ENCODE measurements around the gene PCDHGA9. TPM values are rescaled to one million over a fixed set of nuclear protein-coding genes. Genes with fewer than 3 reads are reported as not detected.
"Not testable (repeated sequence)": the region's sequence is repeated elsewhere in the genome, so short reads cannot be mapped to it uniquely, and the experiment has no call there.

Gene PCDHGA9
- polyA plus RNA-seq, 3 donors: 0.51 to 0.89 (median 0.67) TPM

- 25 to 35% (median 31%) methylated on average over 25 to 38 of the region's 38 CpGs for WGBS, 3 donors
- H3K27ac ChIP-seq (ENCODE audit: low read depth, low read length): not testable (repeated sequence)
Observed at GRCh38 chr5:141432308-141432707, 29.7 kb downstream of the PCDHGA9 start.

- H3K27ac ChIP-seq (ENCODE audit: low read depth, low read length): not testable (repeated sequence)
- 18 to 29% (median 28%) methylated on average over 25 to 29 of the region's 29 CpGs for WGBS, 3 donors
Observed at GRCh38 chr5:141432726-141433125, 30.1 kb downstream of the PCDHGA9 start.

GRCh38 chr5:141434006-141434405, 31.4 kb downstream of the PCDHGA9 start:
- no peak overlapping the region for H3K27ac ChIP-seq (ENCODE audit: low read depth, low read length)
- WGBS, 3 donors: 68 to 80% (median 76%) methylated on average over 2 of the region's 2 CpGs

- WGBS, 3 donors: 91 to 93% (median 93%) methylated on average over 2 of the region's 2 CpGs
Observed at GRCh38 chr5:141437221-141437620, 34.6 kb downstream of the PCDHGA9 start.

GRCh38 chr5:141439411-141440141, 37.0 kb downstream of the PCDHGA9 start:
- H3K27ac ChIP-seq (ENCODE audit: low read depth, low read length): no peak overlapping the region
- 60 to 69% (median 69%) methylated on average over 10 of the region's 10 CpGs for WGBS, 3 donors

More at GRCh38 chr5:141437221-141437620, 34.6 kb downstream of the PCDHGA9 start:
- H3K27ac ChIP-seq (ENCODE audit: low read depth, low read length): no peak overlapping the region

GRCh38 chr5:141440341-141440740, 37.8 kb downstream of the PCDHGA9 start:
- WGBS, 3 donors: 92 to 95% (median 93%) methylated on average over 9 of the region's 9 CpGs
- H3K27ac ChIP-seq (ENCODE audit: low read depth, low read length): no peak overlapping the region

GRCh38 chr5:141441571-141442170, 39.1 kb downstream of the PCDHGA9 start:
- H3K27ac ChIP-seq (ENCODE audit: low read depth, low read length): no peak overlapping the region
- WGBS, 3 donors: 44 to 52% (median 51%) methylated on average over 50 of the region's 50 CpGs

Other genes starting within 250 kb of the PCDHGA9 start
- 1 to 10 TPM in 1 of 3 donors, under 1 TPM in 2; 0.20 to 1.5 (median 0.79) TPM for gene PCDHB7, start 230.1 kb upstream of the PCDHGA9 start, polyA plus RNA-seq
- 1 to 10 TPM in 1 of 3 donors, under 1 TPM in 1, not detected in 1; 0.42 to 1.2 TPM for gene PCDHB8, start 225.0 kb upstream of the PCDHGA9 start, polyA plus RNA-seq
- gene PCDHB16, start 220.4 kb upstream of the PCDHGA9 start, polyA plus RNA-seq: 1 to 10 TPM in 1 of 3 donors, under 1 TPM in 2; 0.72 to 1.4 (median 0.90) TPM
- under 1 TPM; 0.38 to 0.88 (median 0.79) TPM for gene PCDHB9, start 215.6 kb upstream of the PCDHGA9 start, polyA plus RNA-seq
- gene PCDHB10, start 210.4 kb upstream of the PCDHGA9 start, polyA plus RNA-seq: 1 to 10 TPM in 1 of 3 donors, under 1 TPM in 2; 0.41 to 1.1 (median 0.67) TPM
- 1 to 10 TPM in 2 of 3 donors, under 1 TPM in 1; 0.45 to 1.4 (median 1.0) TPM for gene PCDHB11, start 203.2 kb upstream of the PCDHGA9 start, polyA plus RNA-seq
- gene PCDHB12, start 194.1 kb upstream of the PCDHGA9 start, polyA plus RNA-seq: 1 to 10 TPM in 2 of 3 donors, under 1 TPM in 1; 0.81 to 1.2 (median 1.2) TPM
- 1 to 10 TPM in 2 of 3 donors, under 1 TPM in 1; 0.34 to 1.7 (median 1.3) TPM for gene PCDHB13, start 188.9 kb upstream of the PCDHGA9 start, polyA plus RNA-seq
- 1 to 10 TPM; 1.3 to 2.5 (median 1.4) TPM for gene PCDHB14, start 179.4 kb upstream of the PCDHGA9 start, polyA plus RNA-seq
- 1 to 10 TPM in 2 of 3 donors, under 1 TPM in 1; 0.79 to 3.2 (median 2.0) TPM for gene PCDHB15, start 157.4 kb upstream of the PCDHGA9 start, polyA plus RNA-seq
- under 1 TPM in 1 of 3 donors, not detected in 2; 0.03 TPM for gene SLC25A2, start 98.7 kb upstream of the PCDHGA9 start, polyA plus RNA-seq
- gene TAF7, start 82.0 kb upstream of the PCDHGA9 start, polyA plus RNA-seq: 10 to 100 TPM; 32.2 to 62.0 (median 59.1) TPM
- under 1 TPM in 2 of 3 donors, not detected in 1; 0.10 to 0.25 TPM for gene PCDHGA1, start 72.3 kb upstream of the PCDHGA9 start, polyA plus RNA-seq
- gene PCDHGA2, start 64.0 kb upstream of the PCDHGA9 start, polyA plus RNA-seq: 1 to 10 TPM in 1 of 3 donors, under 1 TPM in 2; 0.56 to 1.3 (median 0.89) TPM
- gene PCDHGA3, start 58.9 kb upstream of the PCDHGA9 start, polyA plus RNA-seq: under 1 TPM; 0.45 to 0.82 (median 0.54) TPM
- under 1 TPM; 0.11 to 0.36 (median 0.30) TPM for gene PCDHGB1, start 52.7 kb upstream of the PCDHGA9 start, polyA plus RNA-seq
- gene PCDHGA4, start 47.8 kb upstream of the PCDHGA9 start, polyA plus RNA-seq: under 1 TPM; 0.34 to 0.98 (median 0.82) TPM
- under 1 TPM; 0.58 to 0.90 (median 0.71) TPM for gene PCDHGB2, start 42.8 kb upstream of the PCDHGA9 start, polyA plus RNA-seq
- gene PCDHGA5, start 38.6 kb upstream of the PCDHGA9 start, polyA plus RNA-seq: under 1 TPM; 0.34 to 0.52 (median 0.43) TPM
- under 1 TPM; 0.34 to 0.52 (median 0.40) TPM for gene PCDHGB3, start 32.5 kb upstream of the PCDHGA9 start, polyA plus RNA-seq
- gene PCDHGA6, start 28.9 kb upstream of the PCDHGA9 start, polyA plus RNA-seq: 1 to 10 TPM in 1 of 3 donors, under 1 TPM in 2; 0.45 to 1.3 (median 0.83) TPM
- gene PCDHGA7, start 20.0 kb upstream of the PCDHGA9 start, polyA plus RNA-seq: under 1 TPM; 0.11 to 0.38 (median 0.31) TPM
- 1 to 10 TPM in 1 of 3 donors, under 1 TPM in 2; 0.34 to 1.2 (median 0.60) TPM for gene PCDHGB4, start 15.1 kb upstream of the PCDHGA9 start, polyA plus RNA-seq
- under 1 TPM; 0.07 to 0.45 (median 0.10) TPM for gene PCDHGA8, start 10.1 kb upstream of the PCDHGA9 start, polyA plus RNA-seq
- 1 to 10 TPM in 2 of 3 donors, under 1 TPM in 1; 0.11 to 3.1 (median 2.3) TPM for gene PCDHGB5, start 4.8 kb upstream of the PCDHGA9 start, polyA plus RNA-seq
- gene PCDHGB6, start 5.2 kb downstream of the PCDHGA9 start, polyA plus RNA-seq: 1 to 10 TPM; 1.0 to 2.4 (median 1.0) TPM
- 1 to 10 TPM in 1 of 3 donors, under 1 TPM in 2; 0.64 to 1.8 (median 0.79) TPM for gene PCDHGA10, start 10.2 kb downstream of the PCDHGA9 start, polyA plus RNA-seq
- gene PCDHGB7, start 14.9 kb downstream of the PCDHGA9 start, polyA plus RNA-seq: 1 to 10 TPM; 2.3 to 4.9 (median 2.6) TPM
- 1 to 10 TPM in 1 of 3 donors, under 1 TPM in 2; 0.32 to 1.1 (median 0.79) TPM for gene PCDHGA11, start 18.3 kb downstream of the PCDHGA9 start, polyA plus RNA-seq
- gene PCDHGA12, start 27.7 kb downstream of the PCDHGA9 start, polyA plus RNA-seq: 1 to 10 TPM in 2 of 3 donors, under 1 TPM in 1; 0.48 to 2.0 (median 1.2) TPM
- gene PCDHGC3, start 73.2 kb downstream of the PCDHGA9 start, polyA plus RNA-seq: 100 to 1,000 TPM in 1 of 3 donors, 10 to 100 TPM in 2; 21.7 to 106 (median 37.2) TPM
- under 1 TPM; 0.05 to 0.34 (median 0.15) TPM for gene PCDHGC4, start 82.3 kb downstream of the PCDHGA9 start, polyA plus RNA-seq
- gene PCDHGC5, start 86.3 kb downstream of the PCDHGA9 start, polyA plus RNA-seq: under 1 TPM; 0.06 to 0.56 (median 0.07) TPM
- 10 to 100 TPM; 30.1 to 33.4 (median 31.9) TPM for gene DIAPH1, start 216.2 kb downstream of the PCDHGA9 start, polyA plus RNA-seq
- 10 to 100 TPM; 27.2 to 53.6 (median 35.3) TPM for gene HDAC3, start 234.1 kb downstream of the PCDHGA9 start, polyA plus RNA-seq
- gene RELL2, start 234.2 kb downstream of the PCDHGA9 start, polyA plus RNA-seq: 1 to 10 TPM; 1.4 to 2.6 (median 1.5) TPM
- 1 to 10 TPM; 6.7 to 8.2 (median 8.1) TPM for gene FCHSD1, start 248.6 kb downstream of the PCDHGA9 start, polyA plus RNA-seq